Subcutaneous abdominal adipose tissue (tissue), 5 donors: ENCODE data around the gene ZDHHC24.

Source experiments
- H3K27ac ChIP-seq: one replicate; pipeline ENCODE4 v1.7.0; 2013; ENCODE audit warnings: low read depth, mild to moderate bottlenecking, inconsistent platforms, low read length, moderate library complexity
- H3K27me3 ChIP-seq, 5 donors: one replicate each; pipeline ENCODE4 v1.7.0; 2013; ENCODE audit warnings: low read length in 5 of 5, inconsistent platforms in 1 of 5; ENCODE audit not compliant: control insufficient read depth in 5 of 5, insufficient read depth in 4 of 5
- H3K36me3 ChIP-seq, 5 donors: one replicate each; pipeline ENCODE4 v1.7.0; 2013; ENCODE audit warnings: low read length in 5 of 5; ENCODE audit not compliant: control insufficient read depth in 5 of 5, insufficient read depth in 5 of 5
- H3K4me1 ChIP-seq, 5 donors: one replicate each; pipeline ENCODE4 v1.7.0; 2013; ENCODE audit warnings: low read length in 5 of 5, mild to moderate bottlenecking in 3 of 5, moderate library complexity in 1 of 5; ENCODE audit not compliant: control insufficient read depth in 5 of 5, insufficient read depth in 5 of 5
- H3K4me3 ChIP-seq, 5 donors: one replicate each; pipeline ENCODE4 v1.7.0; 2013; ENCODE audit warnings: low read length in 5 of 5, low read depth in 1 of 5
- H3K9ac ChIP-seq, 5 donors: one replicate each; pipeline ENCODE4 v1.7.0; 2013; ENCODE audit warnings: low read length in 5 of 5, mild to moderate bottlenecking in 4 of 5, moderate library complexity in 3 of 5
- H3K9me3 ChIP-seq, 5 donors: one replicate each; pipeline ENCODE4 v1.7.0; 2013; ENCODE audit warnings: low read length in 5 of 5; ENCODE audit not compliant: control insufficient read depth in 5 of 5
- donor health status: healthy.
- donor health status: healthy.
- donor health status: healthy.
- donor health status: healthy.
- donor health status: healthy.

Gene ZDHHC24

GRCh38 chr11:66539870-66540213, 6.0 kb downstream of the ZDHHC24 start:
- Histone ChIP-seq H3K4me1 (peaks cover 0 to 23% (median 18%) of the 10 kb centered on the region in 5 donors), H3K36me3 (peaks cover 5 to 72% (median 45%) of the 10 kb centered on the region in 5 donors), H3K9ac (no peak overlapping the region), H3K9me3 (no peaks in the 10 kb centered on the region), H3K4me3 (no peak overlapping the region), H3K27ac (no peak overlapping the region), H3K27me3 (no peaks in the 10 kb centered on the region)

DNA sequence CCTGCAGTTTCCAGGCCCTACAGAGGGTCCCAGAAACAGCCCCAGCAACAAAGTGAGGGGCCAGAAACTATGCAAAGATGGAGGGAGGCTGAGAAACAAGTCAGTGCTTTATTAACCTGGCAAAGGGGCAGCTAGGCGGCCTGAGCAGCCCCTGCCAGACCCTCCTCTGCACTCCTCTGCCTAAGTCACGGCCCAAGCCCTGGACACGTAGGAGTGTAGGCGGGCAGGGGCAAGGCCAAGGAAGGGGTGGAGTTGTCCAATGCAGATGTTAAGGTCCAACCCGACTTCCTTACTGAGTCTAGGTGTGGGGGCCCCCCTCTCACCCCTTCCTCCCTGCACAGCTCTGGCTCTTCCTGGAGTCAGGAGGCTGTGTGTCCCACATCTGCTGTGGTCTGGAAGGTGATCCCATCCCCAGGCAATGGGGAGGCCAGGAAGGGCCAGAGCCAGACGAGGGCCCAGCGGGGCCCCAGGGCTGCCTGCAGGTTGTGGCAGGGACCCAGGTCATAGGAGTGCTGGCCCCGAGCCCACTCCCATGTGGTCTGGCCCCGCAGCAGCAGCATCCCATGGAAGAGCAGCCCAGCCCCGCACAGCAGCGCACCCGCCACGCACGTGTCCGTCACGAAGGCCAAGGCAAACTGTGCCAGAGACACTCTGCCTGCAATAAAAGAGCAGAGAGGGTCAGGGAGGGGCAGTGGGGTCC, 6.5 kb downstream of the ZDHHC24 start:
- no peak overlapping the region for H3K4me3 ChIP-seq
- no peaks in the 10 kb centered on the region for H3K27me3 ChIP-seq
- no peak overlapping the region for H3K27ac ChIP-seq
- peaks cover 0 to 18% (median 13%) of the 10 kb centered on the region in 5 donors for H3K4me1 ChIP-seq
- no peaks in the 10 kb centered on the region for H3K9me3 ChIP-seq
- H3K9ac ChIP-seq: no peak overlapping the region
- H3K36me3 ChIP-seq: peaks cover 5 to 72% (median 45%) of the 10 kb centered on the region in 5 donors

- peaks cover 5 to 69% (median 27%) of the 10 kb centered on the region in 5 donors for H3K36me3 ChIP-seq
- no peak overlapping the region for H3K9ac ChIP-seq
- H3K9me3 ChIP-seq: no peaks in the 10 kb centered on the region
- no peak overlapping the region for H3K4me3 ChIP-seq
- H3K27ac ChIP-seq: no peak overlapping the region
- H3K4me1 ChIP-seq: no peaks in the 10 kb centered on the region
- H3K27me3 ChIP-seq: no peaks in the 10 kb centered on the region
Measured at GRCh38 chr11:66532784-66533183, 13.1 kb downstream of the ZDHHC24 start.

GRCh38 chr11:66531841-66532240, 14.0 kb downstream of the ZDHHC24 start:
- Histone ChIP-seq H3K4me1 (no peaks in the 10 kb centered on the region), H3K9ac (no peak overlapping the region), H3K4me3 (no peak overlapping the region), H3K36me3 (peaks cover 5 to 69% (median 26%) of the 10 kb centered on the region in 5 donors), H3K27ac (no peak overlapping the region), H3K27me3 (no peaks in the 10 kb centered on the region), H3K9me3 (no peaks in the 10 kb centered on the region)

DNA sequence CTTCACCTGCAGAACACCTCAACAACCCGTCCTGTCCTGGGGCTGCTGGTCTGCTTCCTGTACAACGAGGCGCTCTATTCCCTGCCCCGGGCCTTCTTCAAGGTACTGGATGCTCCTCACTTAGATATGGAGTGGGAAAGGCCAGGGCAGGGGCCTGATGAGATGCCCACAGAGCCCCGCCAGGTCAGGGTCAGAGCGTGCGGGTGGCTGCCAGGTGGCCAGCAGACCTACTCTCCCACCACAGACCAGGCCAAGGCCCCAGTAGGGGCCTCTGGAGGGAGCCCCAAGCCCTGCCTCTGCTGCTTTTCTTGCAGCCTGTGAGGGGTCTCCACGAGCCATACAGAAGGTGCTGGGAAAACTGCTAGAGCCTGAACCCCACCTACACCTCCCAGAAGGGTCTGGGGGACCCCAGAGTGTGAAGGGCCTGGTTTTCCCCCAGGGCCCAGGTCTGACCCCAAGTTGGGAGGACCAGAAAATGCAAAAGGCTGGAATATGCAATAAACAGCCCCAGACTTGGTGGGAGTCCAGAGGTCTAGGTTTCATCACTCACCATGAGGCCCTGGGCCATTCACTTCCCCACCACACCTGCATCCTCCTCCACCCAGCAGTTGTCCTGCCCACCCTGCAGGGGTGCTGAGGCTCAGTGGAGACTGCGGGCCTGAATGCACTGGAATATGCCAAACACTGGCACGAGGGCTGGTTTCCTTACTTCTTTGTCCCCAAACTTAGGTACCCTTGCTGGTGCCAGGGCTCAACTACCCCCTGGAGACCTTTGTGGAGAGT, 14.7 kb downstream of the ZDHHC24 start:
- no peak overlapping the region for H3K27ac ChIP-seq
- peaks cover 5 to 69% (median 30%) of the 10 kb centered on the region in 5 donors for H3K36me3 ChIP-seq
- no peaks in the 10 kb centered on the region for H3K27me3 ChIP-seq
- H3K9ac ChIP-seq: peak overlapping the region in 1 of 5 donors; percentile 26
- H3K4me1 ChIP-seq: no peaks in the 10 kb centered on the region
- no peaks in the 10 kb centered on the region for H3K9me3 ChIP-seq
- H3K4me3 ChIP-seq: no peak overlapping the region

DNA sequence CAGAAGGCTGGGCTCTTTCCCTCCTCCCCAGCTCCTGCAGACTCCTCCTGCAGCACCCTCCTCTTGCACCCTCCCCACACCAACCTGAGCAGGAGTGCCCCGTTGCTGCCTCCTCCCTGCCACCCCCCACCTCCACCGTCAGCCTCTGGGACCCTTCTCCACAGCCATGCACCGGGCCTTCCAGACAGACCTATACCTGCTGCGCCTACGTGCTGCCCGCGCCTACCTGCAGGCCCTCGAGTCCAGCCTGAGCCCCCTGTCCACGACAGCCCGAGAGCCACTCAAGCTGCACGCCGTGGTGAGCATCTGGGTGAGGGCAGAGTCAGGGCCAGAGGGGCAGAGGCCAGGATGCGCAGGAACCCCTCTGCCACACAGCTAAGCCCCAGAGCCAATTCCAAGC, 16.2 kb downstream of the ZDHHC24 start:
- no peaks in the 10 kb centered on the region for H3K4me1 ChIP-seq
- H3K4me3 ChIP-seq: no peak overlapping the region
- H3K27me3 ChIP-seq: no peaks in the 10 kb centered on the region
- H3K36me3 ChIP-seq: peaks cover 0 to 62% (median 27%) of the 10 kb centered on the region in 5 donors
- peak overlapping the region in 1 of 5 donors; percentile 26 for H3K9ac ChIP-seq
- H3K9me3 ChIP-seq: no peaks in the 10 kb centered on the region
- no peak overlapping the region for H3K27ac ChIP-seq

- Histone ChIP-seq H3K9me3 (no peaks in the 10 kb centered on the region), H3K9ac (no peak overlapping the region), H3K27me3 (no peaks in the 10 kb centered on the region), H3K36me3 (peaks cover 0 to 65% (median 27%) of the 10 kb centered on the region in 5 donors), H3K4me1 (no peaks in the 10 kb centered on the region), H3K4me3 (no peak overlapping the region), H3K27ac (no peak overlapping the region)
Measured at GRCh38 chr11:66529069-66529468, 16.8 kb downstream of the ZDHHC24 start.

DNA sequence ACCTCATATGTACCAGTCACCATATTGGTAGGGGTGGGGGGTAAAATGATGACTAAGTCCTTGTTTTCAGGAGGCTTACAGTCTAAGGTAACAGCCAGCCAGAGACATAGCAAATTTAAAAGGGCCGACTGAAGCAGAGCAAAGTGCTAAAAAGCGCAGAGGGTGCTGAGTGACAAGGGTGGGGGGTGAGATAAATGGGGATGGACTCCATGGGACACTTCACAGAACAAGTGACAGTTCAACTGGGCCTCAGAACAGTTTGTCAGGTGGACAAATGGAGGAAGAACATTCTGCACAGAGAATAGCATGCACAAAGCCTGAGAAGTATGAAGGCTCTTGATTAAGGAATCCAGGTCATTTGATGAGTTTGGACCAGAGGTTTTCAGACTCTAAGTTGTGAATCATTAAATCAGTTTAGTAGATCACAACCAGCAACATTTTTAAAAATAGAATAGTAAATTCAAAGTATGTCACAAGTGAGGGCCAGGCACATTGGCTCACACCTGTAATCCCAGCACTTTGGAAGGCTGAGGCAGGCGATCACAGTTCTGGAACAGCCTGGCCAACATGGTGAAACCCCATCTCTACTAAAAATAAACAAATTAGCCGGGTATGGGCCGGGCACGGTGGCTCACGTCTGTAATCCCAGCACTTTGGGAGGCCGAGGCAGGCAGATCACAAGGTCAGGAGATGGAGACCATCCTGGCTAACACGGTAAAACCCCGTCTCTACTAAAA, 21.4 kb downstream of the ZDHHC24 start:
- Histone ChIP-seq H3K4me1 (no peaks in the 10 kb centered on the region), H3K9me3 (no peaks in the 10 kb centered on the region), H3K9ac (no peak overlapping the region), H3K36me3 (peaks cover 7 to 68% (median 48%) of the 10 kb centered on the region in 5 donors), H3K27me3 (no peaks in the 10 kb centered on the region), H3K4me3 (no peak overlapping the region), H3K27ac (no peak overlapping the region)

- peaks cover 7 to 71% (median 49%) of the 10 kb centered on the region in 5 donors for H3K36me3 ChIP-seq
- no peak overlapping the region for H3K9ac ChIP-seq
- no peak overlapping the region for H3K4me3 ChIP-seq
- no peak overlapping the region for H3K27ac ChIP-seq
- H3K9me3 ChIP-seq: no peaks in the 10 kb centered on the region
- no peaks in the 10 kb centered on the region for H3K4me1 ChIP-seq
- H3K27me3 ChIP-seq: no peaks in the 10 kb centered on the region
Measured at GRCh38 chr11:66523611-66524010, 22.2 kb downstream of the ZDHHC24 start.

- Histone ChIP-seq H3K4me1 (peaks cover 3 to 15% (median 14%) of the 10 kb centered on the region in 5 donors), H3K9ac (peak overlapping the region; percentile 70 to 88 (median 78)), H3K9me3 (no peaks in the 10 kb centered on the region), H3K27ac (peak overlapping the region; percentile 37), H3K36me3 (peaks cover 0 to 28% (median 15%) of the 10 kb centered on the region in 5 donors), H3K27me3 (no peaks in the 10 kb centered on the region), H3K4me3 (peak overlapping the region; percentile 90 to 99 (median 97))
Measured at GRCh38 chr11:66510990-66511339, 34.9 kb downstream of the ZDHHC24 start.
